Lower leg skin (tissue), 4 donors: ENCODE data around the gene PSD4. TPM values are rescaled to one million over a fixed set of nuclear protein-coding genes. Genes with fewer than 3 reads are reported as not detected.

ENCODE experiments used
- DNase-seq, 2 donors: peaks; one replicate each; pipeline ENCODE4 v3.0.0-alpha.2; 2019; ENCODE audit warnings: low spot score in 2 of 2
- H3K4me3 ChIP-seq: fragments of 200-600 bp; sonication (generic); 2 replicates; pipeline ENCODE4 v1.5.1; 2017; ENCODE audit warnings: mild to moderate bottlenecking, low read depth; ENCODE audit not compliant: poor library complexity, severe bottlenecking
- CTCF ChIP-seq, 3 donors: fragments of 450-650 bp; IDR thresholded peaks; one replicate each; pipeline ENCODE4 v1.5.1; 2016; ENCODE audit warnings: antibody characterized with exemption in 3 of 3, mild to moderate bottlenecking in 3 of 3, moderate library complexity in 2 of 3
- POLR2A ChIP-seq, 2 donors: fragments of 450-650 bp; IDR thresholded peaks; one replicate each; pipeline ENCODE4 v1.6.1; 2016 to 2017; ENCODE audit warnings: antibody characterized with exemption in 2 of 2, mild to moderate bottlenecking in 1 of 2, moderate library complexity in 1 of 2
- WGBS, 2 donors: methylation state at CpG; one replicate each; pipeline ENCODE4 v1.1.5; 2018; 5-methylcytosine and 5-hydroxymethylcytosine counted together
- intact Hi-C: fragments of 100-400 bp; cut with DNase I; formaldehyde crosslinking; loops from one replicate; pipeline ENCODE4 v1.15.0; 2023; ENCODE audit warnings: low total_unique reads
- total RNA-seq, 4 donors: library from RNA; depleted of rRNA; stranded (reverse); fragments of >200 nt; gene quantifications; one replicate each; pipeline ENCODE4 v1.1.0, GENCODE V29; 2016

The PSD4 gene
- total RNA-seq, 4 donors from 2014 or later: 58.1 to 99.2 (median 87.6) TPM

GRCh38 chr2:113141451-113141850 is 32.3 kb upstream of the PSD4 start:
- DNase-seq: no peak
- intact Hi-C loops: no loop called here
- no peak overlapping the region for H3K4me3 ChIP-seq
- no peak for TF ChIP-seq CTCF (IDR thresholded peaks at IDR 0.05)
- no peak for TF ChIP-seq POLR2A (IDR thresholded peaks at IDR 0.05)
- WGBS, 2 donors: 88 to 89% methylated on average over 6 of the region's 6 CpGs

- TF ChIP-seq POLR2A (IDR thresholded peaks at IDR 0.05): no peak
- TF ChIP-seq CTCF (IDR thresholded peaks at IDR 0.05): no peak
- WGBS, 2 donors: 97 to 98% methylated on average over 2 of the region's 2 CpGs
- intact Hi-C loops: no loop called here
- no peak for DNase-seq
- no peak overlapping the region for H3K4me3 ChIP-seq
Measured at GRCh38 chr2:113142290-113142689, 31.5 kb upstream of the PSD4 start.

GRCh38 chr2:113144259-113144658 is 29.5 kb upstream of the PSD4 start:
- DNase-seq: no peak
- 88 to 89% methylated on average over 4 of the region's 4 CpGs for WGBS, 2 donors
- no peak overlapping the region for H3K4me3 ChIP-seq
- intact Hi-C loops: no loop called here
- TF ChIP-seq CTCF (IDR thresholded peaks at IDR 0.05): no peak
- TF ChIP-seq POLR2A (IDR thresholded peaks at IDR 0.05): no peak

GRCh38 chr2:113148606-113149552 is 24.9 kb upstream of the PSD4 start:
- DNase-seq: no peak
- TF ChIP-seq CTCF (IDR thresholded peaks at IDR 0.05) (no peak), POLR2A (IDR thresholded peaks at IDR 0.05) (no peak)
- WGBS, 2 donors: 78 to 81% methylated on average over 8 of the region's 8 CpGs
- no peak overlapping the region for H3K4me3 ChIP-seq
- intact Hi-C loops: no loop called here

GRCh38 chr2:113149553-113150257 is 24.1 kb upstream of the PSD4 start:
- intact Hi-C loops: no loop called here
- no peak for DNase-seq
- WGBS, 2 donors: 81 to 100% methylated on average over 1 of the region's 1 CpG

More at GRCh38 chr2:113149553-113150257, 24.1 kb upstream of the PSD4 start:
- TF ChIP-seq CTCF (IDR thresholded peaks at IDR 0.05): no peak
- no peak overlapping the region for H3K4me3 ChIP-seq
